Stimulated activated CD8-positive, alpha-beta memory T cell treated with anti-CD3 and anti-CD28 coated beads, Interleukin-15, amount 100 ng/mL, for 4 hours (primary cell): ENCODE measurements around the gene CSNK1G1.
"Not testable (repeated sequence)": the region's sequence is repeated elsewhere in the genome, so short reads cannot be mapped to it uniquely, and the experiment has no call there.

Experiments
- DNase-seq, 2 donors: peaks; one replicate each; pipeline ENCODE4 v3.0.0-alpha.2; 2020; ENCODE audit warnings: low read depth in 2 of 2

Gene CSNK1G1

DNA sequence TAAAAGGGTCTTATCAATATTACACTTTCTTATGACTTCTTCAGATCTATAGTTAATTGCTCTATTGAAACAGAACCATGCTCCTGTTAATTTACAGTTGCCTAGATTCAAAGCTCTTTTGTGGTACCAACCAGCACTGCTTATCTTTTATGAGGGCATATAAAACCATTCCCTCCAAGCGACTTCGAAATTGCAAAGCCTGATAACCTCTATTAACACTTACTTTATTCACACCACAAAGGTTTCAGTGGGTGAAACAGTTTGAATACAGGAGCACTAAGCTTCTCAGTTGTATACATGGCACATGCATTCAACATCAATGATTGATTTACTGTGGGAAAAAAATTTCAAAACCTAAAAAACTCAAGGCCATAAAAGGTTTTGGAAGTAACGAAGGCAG, 118.3 kb downstream of the CSNK1G1 start:
- DNase-seq = no peak

DNA sequence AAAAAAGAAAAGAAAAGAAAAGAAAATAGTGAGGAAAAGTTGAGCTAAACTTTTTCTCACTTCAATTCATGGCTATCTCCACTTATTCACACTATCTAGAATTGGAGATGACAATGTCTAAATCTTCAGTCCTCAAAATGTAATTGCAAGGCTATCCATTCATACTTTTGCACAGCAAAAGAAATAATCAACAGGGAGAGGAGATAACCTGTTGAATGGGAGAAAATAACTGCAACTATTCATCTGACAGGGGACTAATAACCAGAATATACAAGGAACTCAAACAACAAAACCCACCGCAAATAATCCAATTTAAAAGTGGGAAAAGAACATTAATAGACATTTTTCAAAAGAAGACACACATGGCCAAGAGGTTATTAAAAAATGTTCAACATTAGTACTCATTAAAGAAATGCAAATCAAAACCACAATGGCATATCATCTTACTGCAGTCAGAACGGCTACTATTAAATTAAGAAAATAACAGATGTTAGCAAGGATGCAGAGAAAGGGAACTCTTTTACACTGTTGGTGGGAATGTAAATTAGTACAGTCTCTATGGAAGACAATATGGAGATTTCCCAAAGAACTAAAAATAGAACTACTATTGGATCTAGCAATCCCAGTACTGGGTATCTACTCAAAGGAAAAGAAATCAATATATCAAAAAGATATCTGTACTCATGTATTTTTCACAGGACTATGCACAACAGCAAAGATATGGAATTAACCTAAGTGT, 119.6 kb downstream of the CSNK1G1 start:
- no peak for DNase-seq

DNA sequence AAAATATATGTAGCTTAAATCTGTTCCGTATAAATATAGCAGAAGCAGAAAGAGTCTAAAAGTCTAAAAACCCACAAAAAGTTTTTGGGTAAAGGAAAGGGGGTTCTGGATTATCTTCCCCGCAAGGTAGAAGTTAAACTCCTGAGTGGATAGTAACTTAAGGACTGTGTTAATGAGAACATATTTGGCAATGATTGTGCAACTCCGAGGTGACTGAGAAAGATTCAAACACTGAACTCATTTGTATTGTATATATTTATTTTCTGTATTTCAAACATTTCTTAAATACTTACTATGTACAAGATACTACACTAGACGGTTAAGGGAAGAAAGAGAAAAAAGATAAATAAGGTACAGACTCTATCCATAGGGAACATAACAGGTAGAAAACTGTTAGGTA, 120.4 kb downstream of the CSNK1G1 start:
- no peak for DNase-seq

DNA sequence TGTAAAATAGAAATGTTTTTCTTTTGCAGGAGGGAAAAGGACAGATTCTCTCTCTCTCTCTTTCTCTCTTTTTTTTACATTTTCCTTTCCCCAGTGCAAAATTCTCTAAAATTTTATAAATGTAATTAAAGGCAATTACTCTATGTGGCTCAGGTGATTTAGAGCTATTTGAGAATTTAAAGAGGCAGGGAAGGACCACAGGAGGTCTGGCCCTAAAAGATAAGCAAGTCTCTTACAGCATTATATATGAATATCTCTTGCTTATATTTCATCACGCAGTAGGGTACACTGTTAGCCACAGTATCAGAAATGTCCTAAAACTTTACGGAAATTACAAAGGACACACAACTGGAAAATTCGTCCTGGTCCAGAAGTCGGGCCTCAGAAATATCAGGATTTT, 122.7 kb downstream of the CSNK1G1 start:
- no peak for DNase-seq

DNA sequence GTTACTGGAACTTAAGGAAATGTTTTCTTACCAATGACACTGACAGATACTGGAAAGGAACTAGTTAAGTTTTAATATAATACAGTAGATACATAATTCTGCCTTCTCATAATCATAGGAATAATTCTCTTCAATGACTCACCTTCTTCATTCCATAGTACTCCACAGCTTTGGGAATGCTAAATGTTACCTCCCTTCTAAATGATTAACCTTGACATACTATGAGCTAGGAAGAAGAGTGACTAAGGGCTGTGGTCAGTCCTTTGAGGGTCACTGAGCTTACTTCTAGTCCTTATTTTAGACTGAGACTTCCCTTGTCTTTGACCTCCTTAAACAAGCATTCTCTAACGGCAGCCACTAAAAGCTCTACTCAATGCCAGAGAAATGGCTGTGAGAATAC, 123.6 kb downstream of the CSNK1G1 start:
- no peak for DNase-seq

DNA sequence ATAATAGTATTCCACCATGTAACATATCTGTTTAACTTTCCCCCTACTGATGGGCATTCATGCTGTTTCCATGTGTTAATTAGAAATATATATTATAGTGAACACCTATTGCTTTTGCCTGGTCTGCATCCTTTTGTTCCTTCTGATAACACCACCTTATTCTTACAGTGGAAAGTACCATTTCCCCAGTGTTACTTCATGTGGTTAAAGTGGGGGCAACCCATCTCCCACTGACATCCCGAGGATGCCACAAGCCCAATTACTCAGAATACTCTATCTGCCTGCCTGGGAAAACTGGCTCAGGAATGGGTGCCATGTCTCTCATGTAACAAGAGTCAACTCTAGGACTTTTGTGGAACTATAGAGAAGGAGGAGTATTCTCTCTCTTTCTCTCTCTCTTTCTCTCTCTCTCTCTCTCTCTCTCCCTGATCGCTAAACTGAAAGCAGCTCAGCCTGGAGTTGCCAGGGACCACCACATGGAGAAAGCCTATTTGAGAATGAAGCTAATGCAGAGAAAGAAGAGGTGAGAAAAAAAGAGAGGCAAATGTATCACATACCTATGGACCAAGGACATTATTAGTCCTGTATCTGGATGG, 126.7 kb downstream of the CSNK1G1 start:
- DNase-seq = no peak

DNA sequence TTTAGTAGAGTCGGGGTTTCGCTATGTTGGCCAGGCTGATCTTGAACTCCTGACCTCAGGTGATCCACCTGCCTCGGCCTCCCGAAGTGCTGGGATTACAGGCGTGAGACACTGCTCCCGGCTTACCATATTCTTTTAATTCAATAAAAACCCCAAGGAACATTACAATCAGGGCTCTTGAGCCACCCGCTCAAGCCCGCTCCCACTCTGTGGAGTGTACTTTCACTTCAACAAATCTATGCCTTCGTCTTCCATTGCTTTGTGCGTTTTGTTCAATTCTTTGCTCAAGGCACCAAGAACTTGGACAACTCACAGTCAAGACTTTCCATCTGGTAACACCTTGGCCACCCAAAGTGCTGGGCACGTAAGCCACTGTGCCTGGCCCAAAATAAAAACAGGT, 130.2 kb downstream of the CSNK1G1 start:
- DNase-seq = no peak

DNA sequence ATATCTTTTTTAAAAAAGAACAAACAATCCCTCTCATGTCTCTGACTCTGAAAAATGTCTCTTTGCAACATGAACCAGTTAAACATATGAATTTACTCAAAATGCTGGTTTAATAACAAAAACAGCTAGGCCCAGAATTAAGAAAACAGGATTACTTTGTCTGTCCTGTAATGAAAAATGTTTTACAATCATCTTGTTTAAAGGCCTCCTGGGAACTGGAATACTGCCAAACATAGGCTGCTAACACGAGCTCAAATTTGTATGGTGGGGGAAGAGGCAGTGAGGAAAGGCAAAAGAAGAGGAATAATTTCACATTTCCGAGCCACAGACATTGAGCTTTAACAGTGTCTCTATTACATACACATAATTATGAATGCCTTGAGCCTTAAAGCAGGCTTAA, 131.5 kb downstream of the CSNK1G1 start:
- no peak for DNase-seq

DNA sequence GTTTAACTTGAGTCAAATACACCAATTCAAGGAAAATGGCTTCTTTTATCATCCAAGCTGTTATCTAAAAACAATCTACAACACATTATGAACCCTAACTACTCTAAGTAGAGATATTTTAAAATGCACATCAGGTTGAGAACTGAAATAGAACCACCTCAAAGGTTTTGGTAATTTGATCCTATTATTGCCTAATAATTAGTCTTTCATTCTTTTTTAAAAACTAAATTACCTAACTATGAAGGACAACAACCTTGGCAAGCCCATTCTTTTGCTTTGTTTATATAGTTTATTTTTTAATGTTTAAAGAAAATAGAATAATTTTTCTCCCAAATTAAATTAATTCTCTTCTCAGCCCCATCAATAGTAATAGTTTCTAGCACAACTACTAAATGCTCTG, 132.1 kb downstream of the CSNK1G1 start:
- no peak for DNase-seq

DNA sequence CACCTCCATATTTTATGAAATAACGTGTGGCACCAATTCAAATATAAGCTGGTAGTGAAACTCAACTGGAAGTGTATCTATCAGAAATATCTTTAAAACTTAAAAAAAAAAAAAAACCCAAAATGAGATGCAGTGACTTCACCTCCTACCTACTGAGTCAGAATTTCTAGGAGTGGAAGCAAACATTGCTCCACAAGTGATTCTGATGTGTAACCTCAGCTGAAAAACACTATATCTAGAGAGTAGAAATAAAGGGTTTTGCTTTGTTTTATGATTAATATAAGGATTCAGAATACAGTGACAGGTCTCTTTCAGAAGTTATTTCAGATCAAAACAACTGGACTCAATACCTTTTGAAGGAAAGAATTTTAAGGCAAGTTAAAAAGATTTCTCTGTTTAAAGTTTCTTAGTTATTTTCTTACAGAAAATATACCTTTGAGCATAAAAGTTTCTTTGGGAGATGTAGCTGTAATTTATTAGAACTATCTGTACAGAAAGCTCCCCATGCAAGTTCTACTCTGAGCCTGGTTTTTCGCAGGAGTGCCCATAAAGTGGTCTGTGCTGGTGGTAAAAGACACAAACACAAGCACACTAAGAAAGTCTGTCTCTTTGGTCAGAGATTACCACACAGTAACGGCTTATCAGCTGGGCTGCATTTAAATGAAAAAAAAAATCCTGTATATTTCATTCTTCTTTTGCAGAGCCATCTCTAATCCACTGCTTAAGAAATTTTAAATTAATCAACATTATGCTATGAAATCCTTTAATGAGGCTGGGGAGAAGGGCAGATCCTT, 133.2 kb downstream of the CSNK1G1 start:
- no peak for DNase-seq

DNA sequence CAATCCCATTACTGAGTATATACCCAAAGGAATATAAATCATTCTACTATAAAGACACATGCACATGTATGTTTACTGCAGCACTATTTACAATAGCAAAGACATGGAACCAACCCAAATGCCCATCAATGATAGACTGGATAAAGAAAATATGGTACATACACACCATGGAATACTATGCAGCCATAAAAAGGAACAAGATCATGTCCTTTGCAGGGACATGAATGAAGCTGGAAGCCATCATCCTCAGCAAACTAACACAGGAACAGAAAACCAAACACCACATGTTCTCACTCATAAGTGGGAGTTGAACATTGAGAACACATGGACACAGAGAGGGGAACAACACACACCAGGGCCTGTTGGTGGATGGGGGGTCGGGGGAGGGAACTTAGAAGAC, 134.1 kb downstream of the CSNK1G1 start:
- DNase-seq = not testable (repeated sequence)

DNA sequence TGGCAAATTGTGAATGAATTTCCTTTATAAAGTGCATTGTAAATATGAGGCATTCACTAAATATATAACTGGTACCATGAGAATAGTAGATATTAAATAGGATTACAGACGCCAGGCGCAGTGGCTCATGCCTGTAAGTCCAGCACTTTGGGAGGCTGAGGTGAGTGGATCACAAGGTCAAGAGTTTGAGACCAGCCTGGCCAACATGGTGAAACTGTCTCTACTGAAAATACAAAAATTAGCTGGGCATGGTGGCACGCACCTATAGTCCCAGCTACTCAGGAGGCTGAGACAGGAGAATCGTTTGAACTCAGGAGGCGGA, 138.6 kb downstream of the CSNK1G1 start:
- DNase-seq = not testable (repeated sequence)

DNA sequence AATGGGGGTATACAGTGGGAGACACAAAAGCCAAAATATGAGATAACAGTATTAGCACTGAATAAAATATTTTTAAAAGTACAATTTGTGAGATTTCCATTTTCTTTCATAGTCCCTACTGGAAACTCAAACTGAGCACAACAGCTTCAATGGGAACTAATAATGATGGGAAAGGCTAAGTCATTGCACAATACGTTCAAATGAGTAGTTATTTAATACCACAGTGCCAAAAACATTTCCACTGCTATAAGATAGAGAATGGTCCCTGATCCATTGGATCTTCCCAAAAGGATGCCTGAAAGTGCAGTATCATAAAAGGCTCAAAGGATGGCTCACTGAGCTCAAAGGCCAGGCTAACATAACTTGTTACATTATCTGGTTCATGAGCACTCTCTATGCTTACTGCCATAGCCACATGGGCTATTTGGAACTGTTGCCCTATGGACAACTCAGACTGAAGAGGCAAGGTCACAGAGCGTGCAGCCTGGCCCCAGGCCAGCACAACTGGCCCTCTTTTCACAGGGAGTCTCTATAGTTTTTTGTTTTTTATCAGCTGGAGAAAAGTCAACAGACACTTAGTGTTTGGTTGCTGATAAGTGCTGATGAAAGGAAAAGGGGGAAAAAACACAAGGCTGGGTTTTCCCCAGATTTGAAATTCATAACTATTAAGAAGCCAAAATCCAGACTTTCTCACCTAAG, 139.1 kb downstream of the CSNK1G1 start:
- no peak for DNase-seq

DNA sequence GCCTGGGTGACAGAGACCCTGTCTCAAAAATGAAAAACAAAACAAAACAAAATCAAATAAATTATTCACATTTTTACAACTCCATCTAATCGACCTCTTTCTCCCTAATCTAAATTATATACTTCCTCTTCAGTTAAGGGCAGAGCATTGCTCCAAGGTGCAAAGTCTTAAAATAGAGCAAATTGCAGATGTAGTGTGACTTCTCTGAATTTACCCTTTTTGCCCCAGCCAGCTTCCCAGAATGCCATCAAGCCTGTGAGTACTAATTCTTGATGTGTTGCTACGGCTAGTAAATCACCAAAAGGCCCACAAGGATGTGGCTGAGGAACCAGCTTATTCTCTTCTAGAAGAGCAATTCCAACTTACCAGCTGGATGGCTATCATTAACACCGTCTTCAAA, 139.8 kb downstream of the CSNK1G1 start:
- DNase-seq = no peak

DNA sequence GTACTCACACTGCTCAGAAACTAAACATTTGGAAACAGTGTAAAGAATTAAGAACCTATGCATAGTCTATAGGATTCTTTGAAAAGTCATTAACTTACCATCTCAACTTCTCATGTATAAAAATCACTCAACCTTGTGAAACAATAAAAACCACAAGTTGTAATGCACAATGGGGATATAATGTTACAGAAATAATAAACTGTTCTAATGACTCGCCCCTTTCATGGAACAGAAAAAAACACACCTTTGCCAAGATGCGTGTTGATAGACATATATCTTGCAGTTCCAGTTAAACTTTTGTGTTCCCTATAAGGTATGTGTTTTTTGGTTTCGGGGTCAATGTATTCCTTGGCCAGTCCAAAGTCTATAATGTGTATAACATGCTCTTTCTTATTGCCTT, 142.3 kb downstream of the CSNK1G1 start:
- no peak for DNase-seq

DNA sequence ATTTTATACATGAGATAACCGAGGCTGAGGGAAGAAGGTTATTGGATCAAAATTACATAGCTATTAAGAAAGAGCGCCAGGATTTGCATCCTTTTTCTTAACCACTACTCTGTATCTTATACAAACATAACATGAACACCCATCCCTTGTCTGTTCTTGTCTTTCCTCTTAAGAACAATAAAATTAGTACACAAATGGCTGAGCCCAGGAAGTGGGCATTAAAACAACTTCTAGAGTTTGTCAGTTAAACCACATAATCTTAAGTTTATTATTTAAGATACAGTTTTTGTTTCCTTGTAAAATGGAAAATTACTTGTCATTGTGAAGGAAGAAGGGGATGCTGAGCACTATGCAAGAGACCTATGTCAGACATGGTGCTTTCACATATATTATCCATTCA, 144.3 kb downstream of the CSNK1G1 start:
- DNase-seq = no peak

DNA sequence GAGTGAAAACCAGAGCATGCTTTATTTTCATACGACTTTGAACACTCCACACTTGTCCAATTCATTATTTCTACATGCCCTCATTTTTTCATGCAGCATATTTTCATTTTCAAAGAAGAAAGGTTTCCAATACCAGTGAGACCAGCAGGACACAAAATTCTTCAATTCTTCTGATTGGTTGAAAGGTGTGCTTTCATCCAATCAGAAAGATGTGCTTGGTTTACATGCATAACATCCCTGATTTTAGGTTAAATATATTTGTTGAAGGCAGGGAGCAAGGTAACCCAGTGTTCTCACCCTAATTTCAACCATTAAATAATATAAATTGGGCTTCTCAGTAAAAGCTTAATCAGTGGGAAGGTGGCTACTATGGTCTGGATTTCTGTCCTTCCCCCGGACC, 145.6 kb downstream of the CSNK1G1 start:
- DNase-seq = no peak

DNA sequence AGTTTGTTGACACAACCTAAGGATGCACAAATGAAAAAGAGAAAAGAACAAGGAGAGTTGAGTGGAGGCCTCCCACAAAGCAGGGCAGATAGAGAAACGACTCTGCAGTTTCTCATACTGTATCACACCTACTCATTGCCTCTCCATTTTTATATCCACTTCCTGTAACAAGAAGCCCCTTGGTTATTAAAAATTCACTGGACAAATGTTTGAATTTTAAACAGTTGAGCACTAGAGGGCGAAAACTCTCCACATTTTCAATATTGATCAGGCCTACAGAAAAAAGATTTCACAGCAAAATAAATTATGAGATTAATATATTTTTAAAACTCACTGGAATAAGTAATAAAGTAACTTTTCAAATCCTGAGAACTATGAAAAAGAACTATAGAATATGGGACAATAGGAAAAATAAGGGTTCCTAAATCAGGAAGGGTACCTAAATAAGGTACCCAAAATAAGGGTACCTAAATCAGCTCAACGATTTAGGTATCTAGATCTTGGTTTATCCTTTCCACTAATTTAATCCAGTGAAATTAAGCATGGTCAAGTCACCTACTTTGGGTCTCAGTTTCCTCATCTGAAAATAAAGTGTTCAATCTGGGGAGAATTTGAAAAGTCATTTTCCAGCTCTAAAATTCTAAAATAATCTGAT, 146.2 kb downstream of the CSNK1G1 start:
- no peak for DNase-seq

DNA sequence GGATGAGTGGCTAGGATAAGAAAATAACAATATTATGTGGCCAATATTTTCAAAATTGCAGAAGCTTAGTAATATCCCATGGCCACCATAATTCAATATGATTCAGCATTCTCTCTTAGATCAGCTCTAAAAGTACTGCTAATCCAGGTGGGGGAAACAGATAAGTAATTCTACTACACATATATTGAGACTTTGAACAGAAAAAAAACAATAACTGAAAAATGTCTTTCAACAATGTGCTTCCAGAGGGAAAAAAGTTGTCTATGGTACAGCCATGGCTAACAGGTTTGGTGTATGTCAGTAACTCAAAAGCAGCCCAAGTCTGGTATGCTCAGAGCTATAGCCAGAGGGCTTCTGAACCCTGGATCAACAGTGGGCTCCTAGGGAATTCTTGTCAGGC, 150.8 kb downstream of the CSNK1G1 start:
- DNase-seq = no peak

DNA sequence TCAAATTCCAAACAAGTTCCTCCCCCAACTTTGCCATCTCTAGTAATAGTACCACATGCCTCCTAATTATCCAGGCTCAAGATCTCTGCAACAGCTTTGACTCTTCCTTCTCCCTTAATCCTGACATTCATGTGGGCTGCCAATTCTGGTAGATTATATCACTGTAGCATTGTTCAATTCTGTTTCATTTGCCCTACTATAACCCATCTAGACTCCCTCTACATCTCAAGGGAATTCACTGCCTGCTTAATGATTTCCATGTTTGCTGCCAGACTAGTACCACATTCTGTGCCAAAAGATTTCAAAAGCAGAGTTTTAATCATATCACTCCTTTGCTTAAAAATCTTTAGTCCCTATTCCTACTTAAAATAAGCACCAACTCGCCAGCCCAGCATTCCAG, 158.5 kb downstream of the CSNK1G1 start:
- DNase-seq = no peak

DNA sequence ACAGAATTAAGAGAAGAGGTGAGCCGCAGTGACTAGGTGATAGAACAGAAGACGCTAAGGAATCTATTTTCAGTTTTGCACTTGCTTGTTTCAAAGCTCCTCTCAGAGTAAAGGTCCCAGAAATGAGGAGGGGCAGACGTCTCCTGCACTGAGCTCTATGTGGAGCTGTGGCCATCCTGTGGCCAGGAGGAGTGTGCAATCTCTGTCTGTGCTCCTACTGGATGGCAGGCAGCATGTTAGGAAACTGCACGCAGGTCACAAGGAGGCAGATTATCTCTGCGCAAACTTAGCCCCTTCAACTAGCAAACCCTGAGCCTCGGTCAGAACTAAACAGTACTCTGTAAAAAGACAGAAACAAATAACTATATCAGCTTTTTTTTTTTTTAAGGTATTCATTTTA, 162.0 kb downstream of the CSNK1G1 start:
- no peak for DNase-seq
